ENCODE data around the gene SSTR5. TPM values are rescaled to one million over a fixed set of nuclear protein-coding genes. Genes with fewer than 3 reads are reported as not detected.

Gene SSTR5
- total and polyA plus RNA-seq, 2 donors (not counting 1 experiment from before 2014, with no cell fraction given) = not detected

DNA sequence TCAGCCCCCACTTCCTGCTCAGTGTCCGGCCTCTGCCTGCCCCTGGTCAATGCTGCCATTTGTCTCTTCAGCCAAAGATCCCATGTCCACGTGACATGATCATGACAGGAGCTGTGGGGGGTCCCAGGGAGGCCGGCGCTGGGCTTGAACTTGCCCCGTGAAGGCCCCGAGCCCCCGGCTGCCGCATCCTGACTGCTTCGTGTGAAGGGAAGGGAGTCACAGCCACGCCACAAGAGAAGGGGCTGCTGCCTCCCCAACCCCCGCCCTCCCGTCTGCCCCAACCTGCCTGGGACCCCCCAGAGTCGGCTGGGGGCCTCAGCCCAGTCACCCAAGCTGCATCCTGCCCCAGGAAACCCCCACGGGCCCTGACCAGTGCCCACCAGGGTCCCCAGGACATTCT, 14.3 kb upstream of the SSTR5 start:
- no peak overlapping the region for H3K4me2 ChIP-seq (replicated peaks; ENCODE audit: low read depth, low read length, poor library complexity, severe bottlenecking)
- no peaks in the 10 kb centered on the region for H3K79me2 ChIP-seq (ENCODE audit: control insufficient read depth, insufficient read depth, low read length)
- H3K27ac ChIP-seq (ENCODE audit: low read length in 2 of 2) = no peak overlapping the region
- TF ChIP-seq CTCF (IDR thresholded peaks at IDR 0.05) = no peak
- TF ChIP-seq EZH2 (IDR thresholded peaks at IDR 0.05; ENCODE audit: borderline replicate concordance, insufficient read depth, low read depth, low read length, poor library complexity, severe bottlenecking) = no peak
- POLR2A ChIA-PET = no interaction called here
- CTCF ChIA-PET = no interaction called here
- WGBS (ENCODE audit: insufficient coverage) = 61% methylated on average over 12 of the region's 14 CpGs
- H3K27me3 ChIP-seq (replicated peaks in 1 of 4; ENCODE audit: control extremely low read depth in 1 of 4, control insufficient read depth in 3 of 4, insufficient read depth in 4 of 4, low read length in 3 of 4) = peaks cover 0 to 21% (median 0%) of the 10 kb centered on the region in 4 experiments
- no peaks in the 10 kb centered on the region for H4K20me1 ChIP-seq (ENCODE audit: control insufficient read depth, insufficient read depth, low read length, poor library complexity, severe bottlenecking)
- no peak for ATAC-seq (ENCODE audit: low read depth)
- Mint-ChIP-seq H3K9me3 (ENCODE audit: insufficient read depth) (peaks cover 4% of the 10 kb centered on the region), H3K4me3 (no peak overlapping the region), H3K4me1 (no peaks in the 10 kb centered on the region), H3K27ac (no peak overlapping the region), H3K27me3 (peaks cover 4% of the 10 kb centered on the region)
- no peaks in the 10 kb centered on the region for H3K4me1 ChIP-seq (ENCODE audit: control insufficient read depth in 2 of 2, insufficient read depth in 2 of 2, low read length in 2 of 2)
- H3K9ac ChIP-seq (ENCODE audit: low read length) = no peak overlapping the region
- peaks cover 0 to 51% (median 0%) of the 10 kb centered on the region in 3 donors for H3K9me3 ChIP-seq (ENCODE audit: control extremely low read depth in 1 of 3, control insufficient read depth in 2 of 3, insufficient read depth in 1 of 3, low read length in 2 of 3)
- no peak for DNase-seq
- H3K4me3 ChIP-seq (ENCODE audit: control extremely low read depth in 1 of 5, extremely low read depth in 1 of 5, insufficient read depth in 1 of 5, low read depth in 2 of 5, low read length in 4 of 5) = no peak overlapping the region
- intact Hi-C loops (cut with micrococcal nuclease) = no loop called here
- H3K36me3 ChIP-seq (replicated peaks in 1 of 2; ENCODE audit: control extremely low read depth in 1 of 2, control insufficient read depth in 1 of 2, extremely low read depth in 1 of 2, insufficient read depth in 2 of 2, low read length in 1 of 2) = no peaks in the 10 kb centered on the region
- H2AFZ ChIP-seq (ENCODE audit: insufficient read depth, low read depth, low read length, poor library complexity, severe bottlenecking) = no peak overlapping the region

- Histone ChIP-seq H3K79me2 (ENCODE audit: control insufficient read depth, insufficient read depth, low read length) (no peaks in the 10 kb centered on the region), H3K4me1 (ENCODE audit: control insufficient read depth in 2 of 2, insufficient read depth in 2 of 2, low read length in 2 of 2) (no peaks in the 10 kb centered on the region), H3K9me3 (ENCODE audit: control extremely low read depth in 1 of 3, control insufficient read depth in 2 of 3, insufficient read depth in 1 of 3, low read length in 2 of 3) (peaks cover 0 to 51% (median 0%) of the 10 kb centered on the region in 3 donors), H3K9ac (ENCODE audit: low read length) (no peak overlapping the region), H3K27ac (ENCODE audit: low read length in 2 of 2) (no peak overlapping the region), H3K27me3 (replicated peaks in 1 of 4; ENCODE audit: control extremely low read depth in 1 of 4, control insufficient read depth in 3 of 4, insufficient read depth in 4 of 4, low read length in 3 of 4) (peaks cover 0 to 21% (median 0%) of the 10 kb centered on the region in 4 experiments), H3K4me3 (ENCODE audit: control extremely low read depth in 1 of 5, extremely low read depth in 1 of 5, insufficient read depth in 1 of 5, low read depth in 2 of 5, low read length in 4 of 5) (no peak overlapping the region), H3K4me2 (replicated peaks; ENCODE audit: low read depth, low read length, poor library complexity, severe bottlenecking) (no peak overlapping the region), H3K36me3 (replicated peaks in 1 of 2; ENCODE audit: control extremely low read depth in 1 of 2, control insufficient read depth in 1 of 2, extremely low read depth in 1 of 2, insufficient read depth in 2 of 2, low read length in 1 of 2) (no peaks in the 10 kb centered on the region), H4K20me1 (ENCODE audit: control insufficient read depth, insufficient read depth, low read length, poor library complexity, severe bottlenecking) (no peaks in the 10 kb centered on the region), H2AFZ (ENCODE audit: insufficient read depth, low read depth, low read length, poor library complexity, severe bottlenecking) (no peak overlapping the region)
- intact Hi-C loops (cut with micrococcal nuclease) = no loop called here
- Mint-ChIP-seq H3K9me3 (ENCODE audit: insufficient read depth) (peaks cover 4% of the 10 kb centered on the region), H3K27me3 (peaks cover 4% of the 10 kb centered on the region), H3K4me3 (no peak overlapping the region), H3K27ac (no peak overlapping the region), H3K4me1 (no peaks in the 10 kb centered on the region)
- DNase-seq (no peak), ATAC-seq (ENCODE audit: low read depth) (no peak)
- ChIA-PET POLR2A (no interaction called here), CTCF (interaction anchor here (0.7 to 1.0 kb wide), 2 partner anchors 218 to 349 kb away, joined by 3 read pairs; no protein-coding TSS in a partner anchor)
- WGBS (ENCODE audit: insufficient coverage) = 92% methylated on average over 2 of the region's 3 CpGs
- TF ChIP-seq EZH2 (IDR thresholded peaks at IDR 0.05; ENCODE audit: borderline replicate concordance, insufficient read depth, low read depth, low read length, poor library complexity, severe bottlenecking) (no peak), CTCF (IDR thresholded peaks at IDR 0.05) (no peak)
Measured at GRCh38 chr16:1059310-1059709, 13.2 kb upstream of the SSTR5 start.

Data from B cell (primary cell).